Measurements from ENCODE around the gene MACROD2. TPM values are rescaled to one million over a fixed set of nuclear protein-coding genes. Genes with fewer than 3 reads are reported as not detected.

Gene MACROD2
- total RNA-seq, 4 donors from 2014 or later, result 2.1 to 28.1 (median 12.6) TPM

DNA sequence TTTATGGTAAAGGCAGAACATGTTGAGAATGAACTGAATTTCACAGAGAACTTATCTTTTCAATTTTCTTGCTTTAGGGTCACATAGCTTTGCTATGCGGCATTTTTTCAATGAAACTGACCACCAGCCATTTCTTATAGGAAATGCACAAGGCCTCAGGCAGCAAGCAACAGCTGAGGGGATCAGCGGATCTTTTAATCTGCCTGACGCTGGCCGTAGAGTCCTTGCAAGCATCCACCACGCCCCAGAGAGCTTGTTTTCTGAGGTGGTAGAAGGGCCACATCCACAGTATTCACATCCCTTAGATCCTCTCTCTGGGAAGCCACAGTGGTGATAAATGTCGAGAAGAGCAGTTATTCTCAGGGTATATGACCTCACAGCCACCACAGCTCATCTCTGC lies 307.8 kb downstream of the MACROD2 start:
- Histone ChIP-seq H3K27ac (no peak overlapping the region), H3K36me3 (no peaks in the 10 kb centered on the region), H3K9me3 (no peaks in the 10 kb centered on the region), H3K4me1 (no peaks in the 10 kb centered on the region), H3K27me3 (no peaks in the 10 kb centered on the region), H3K4me3 (no peak overlapping the region)
- TF ChIP-seq, protein P1, sequence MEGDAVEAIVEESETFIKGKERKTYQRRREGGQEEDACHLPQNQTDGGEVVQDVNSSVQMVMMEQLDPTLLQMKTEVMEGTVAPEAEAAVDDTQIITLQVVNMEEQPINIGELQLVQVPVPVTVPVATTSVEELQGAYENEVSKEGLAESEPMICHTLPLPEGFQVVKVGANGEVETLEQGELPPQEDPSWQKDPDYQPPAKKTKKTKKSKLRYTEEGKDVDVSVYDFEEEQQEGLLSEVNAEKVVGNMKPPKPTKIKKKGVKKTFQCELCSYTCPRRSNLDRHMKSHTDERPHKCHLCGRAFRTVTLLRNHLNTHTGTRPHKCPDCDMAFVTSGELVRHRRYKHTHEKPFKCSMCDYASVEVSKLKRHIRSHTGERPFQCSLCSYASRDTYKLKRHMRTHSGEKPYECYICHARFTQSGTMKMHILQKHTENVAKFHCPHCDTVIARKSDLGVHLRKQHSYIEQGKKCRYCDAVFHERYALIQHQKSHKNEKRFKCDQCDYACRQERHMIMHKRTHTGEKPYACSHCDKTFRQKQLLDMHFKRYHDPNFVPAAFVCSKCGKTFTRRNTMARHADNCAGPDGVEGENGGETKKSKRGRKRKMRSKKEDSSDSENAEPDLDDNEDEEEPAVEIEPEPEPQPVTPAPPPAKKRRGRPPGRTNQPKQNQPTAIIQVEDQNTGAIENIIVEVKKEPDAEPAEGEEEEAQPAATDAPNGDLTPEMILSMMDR (IDR thresholded peaks at IDR 0.05), result no peak
- TF ChIP-seq POLR2A (IDR thresholded peaks at IDR 0.05), result no peak
- intact Hi-C loops (cut with DNase I; ENCODE audit: low total_unique reads), result no loop called here
- no peak for DNase-seq

DNA sequence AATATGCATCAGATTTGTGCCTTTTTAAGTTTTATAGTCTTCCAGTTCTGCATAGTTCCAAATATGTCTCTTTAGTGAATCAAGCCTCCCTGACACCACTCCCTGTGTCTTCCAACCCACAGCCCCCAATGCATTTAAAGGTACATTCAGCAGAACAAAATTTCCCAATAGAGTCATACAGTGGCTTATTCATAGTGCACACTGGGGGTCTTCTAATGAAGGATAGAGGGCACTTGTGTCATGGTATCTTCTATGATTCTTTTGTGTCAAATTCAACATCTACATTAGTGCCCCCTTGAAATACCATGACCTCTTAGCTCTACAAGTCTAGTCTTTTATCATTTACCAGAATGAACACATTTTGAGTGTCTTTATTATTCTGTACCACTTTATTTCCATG lies 308.3 kb downstream of the MACROD2 start:
- TF ChIP-seq, protein P1 (IDR thresholded peaks at IDR 0.05), result no peak
- TF ChIP-seq POLR2A (IDR thresholded peaks at IDR 0.05), result no peak
- intact Hi-C loops (cut with DNase I; ENCODE audit: low total_unique reads), result no loop called here
- H3K4me3 ChIP-seq, result no peak overlapping the region
- no peaks in the 10 kb centered on the region for H3K36me3 ChIP-seq
- H3K27ac ChIP-seq, result no peak overlapping the region
- H3K4me1 ChIP-seq, result no peaks in the 10 kb centered on the region
- no peaks in the 10 kb centered on the region for H3K27me3 ChIP-seq
- DNase-seq, result no peak
- H3K9me3 ChIP-seq, result no peaks in the 10 kb centered on the region

DNA sequence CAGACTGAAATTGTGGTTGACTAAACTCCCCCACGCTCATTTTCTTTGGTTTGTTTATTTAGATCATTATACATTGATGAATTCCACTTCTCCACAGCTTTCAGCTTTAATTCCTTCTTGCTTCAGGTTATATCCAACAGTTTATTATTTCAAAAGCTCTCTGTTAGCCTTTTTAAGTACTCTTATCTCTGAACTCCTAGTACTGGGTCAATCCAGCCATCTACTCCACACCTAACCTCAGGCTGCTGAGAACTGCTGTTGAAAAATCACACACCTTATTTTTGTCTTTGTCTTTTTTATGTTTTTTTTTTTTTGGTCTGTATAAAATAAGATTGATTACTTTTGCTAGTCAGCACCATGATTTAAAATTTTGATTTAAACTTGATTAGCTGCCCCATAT lies 309.2 kb downstream of the MACROD2 start:
- no peak for DNase-seq
- Histone ChIP-seq H3K27me3 (no peaks in the 10 kb centered on the region), H3K4me3 (no peak overlapping the region), H3K27ac (no peak overlapping the region), H3K36me3 (no peaks in the 10 kb centered on the region), H3K9me3 (no peaks in the 10 kb centered on the region), H3K4me1 (no peaks in the 10 kb centered on the region)
- TF ChIP-seq POLR2A (IDR thresholded peaks at IDR 0.05), result no peak
- TF ChIP-seq, protein P1 (IDR thresholded peaks at IDR 0.05), result no peak
- intact Hi-C loops (cut with DNase I; ENCODE audit: low total_unique reads), result no loop called here

DNA sequence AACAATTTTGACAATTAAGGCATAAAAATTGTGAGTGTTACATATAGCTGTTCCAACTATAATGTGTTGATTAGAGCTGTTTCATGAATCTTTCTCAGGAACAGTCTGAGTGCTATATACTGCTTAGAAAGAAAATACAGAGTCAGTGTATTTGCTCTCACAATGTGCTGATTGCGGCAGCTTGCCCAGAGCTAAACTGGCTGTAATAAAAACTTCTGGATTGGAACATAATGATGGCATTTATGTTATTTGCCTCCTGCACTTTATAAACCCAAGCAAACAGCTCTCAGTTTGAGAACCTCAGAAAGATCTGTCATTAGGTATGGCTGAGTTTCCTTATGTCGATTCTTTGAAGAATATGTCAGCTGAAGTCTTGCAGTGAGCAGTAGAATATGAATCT lies 312.6 kb downstream of the MACROD2 start:
- Histone ChIP-seq H3K27me3 (no peaks in the 10 kb centered on the region), H3K9me3 (no peaks in the 10 kb centered on the region), H3K36me3 (no peaks in the 10 kb centered on the region), H3K4me1 (no peaks in the 10 kb centered on the region), H3K27ac (no peak overlapping the region), H3K4me3 (no peak overlapping the region)
- TF ChIP-seq, protein P1 (IDR thresholded peaks at IDR 0.05), result no peak
- TF ChIP-seq POLR2A (IDR thresholded peaks at IDR 0.05), result no peak
- DNase-seq, result no peak
- intact Hi-C loops (cut with DNase I; ENCODE audit: low total_unique reads), result no loop called here

DNA sequence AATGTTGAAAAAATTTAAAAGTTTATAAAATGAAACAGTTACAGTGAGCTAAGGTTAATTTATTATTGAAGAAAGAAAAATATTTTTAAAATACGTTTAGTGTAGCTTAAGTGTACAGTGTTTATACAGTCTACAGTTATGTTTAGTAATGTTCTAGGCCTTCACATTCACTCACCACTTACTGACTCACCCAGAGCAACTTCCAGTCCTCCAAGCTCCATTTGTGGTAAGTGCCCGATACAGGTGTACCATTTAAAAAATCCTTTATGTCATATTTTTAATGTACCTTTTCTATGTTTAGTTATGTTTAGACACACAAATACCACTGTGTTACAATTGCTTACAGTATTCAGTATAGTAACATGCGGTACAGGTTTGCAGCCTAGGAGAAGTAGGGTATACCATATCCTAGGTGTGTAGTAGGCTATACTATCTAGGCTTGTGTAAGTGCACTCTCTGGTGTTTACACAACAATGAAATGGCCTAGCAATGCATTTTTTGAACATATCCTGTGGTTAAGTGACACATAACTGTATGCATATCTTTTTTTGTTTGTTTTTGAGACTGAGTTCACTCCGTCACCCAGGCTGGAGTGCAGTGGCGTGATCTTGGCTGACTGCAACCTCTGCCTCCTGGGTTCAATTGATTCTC lies 315.8 kb downstream of the MACROD2 start:
- no peak overlapping the region for H3K27ac ChIP-seq
- no peaks in the 10 kb centered on the region for H3K4me1 ChIP-seq
- intact Hi-C loops (cut with DNase I; ENCODE audit: low total_unique reads), result no loop called here

More for the DNA sequence above, 315.8 kb downstream of the MACROD2 start:
- TF ChIP-seq, protein P1 (IDR thresholded peaks at IDR 0.05), result no peak
- no peak for TF ChIP-seq POLR2A (IDR thresholded peaks at IDR 0.05)
- Histone ChIP-seq H3K9me3 (no peaks in the 10 kb centered on the region), H3K4me3 (no peak overlapping the region), H3K36me3 (no peaks in the 10 kb centered on the region), H3K27me3 (no peaks in the 10 kb centered on the region)
- DNase-seq, result no peak

All from uterus (tissue), 4 donors.